ENCODE results near the gene VSTM4. TPM values are rescaled to one million over a fixed set of nuclear protein-coding genes. Genes with fewer than 3 reads are reported as not detected.

VSTM4 gene
- total RNA-seq, 2 donors from 2014 or later: 0.25 TPM; not detected in 1

DNA sequence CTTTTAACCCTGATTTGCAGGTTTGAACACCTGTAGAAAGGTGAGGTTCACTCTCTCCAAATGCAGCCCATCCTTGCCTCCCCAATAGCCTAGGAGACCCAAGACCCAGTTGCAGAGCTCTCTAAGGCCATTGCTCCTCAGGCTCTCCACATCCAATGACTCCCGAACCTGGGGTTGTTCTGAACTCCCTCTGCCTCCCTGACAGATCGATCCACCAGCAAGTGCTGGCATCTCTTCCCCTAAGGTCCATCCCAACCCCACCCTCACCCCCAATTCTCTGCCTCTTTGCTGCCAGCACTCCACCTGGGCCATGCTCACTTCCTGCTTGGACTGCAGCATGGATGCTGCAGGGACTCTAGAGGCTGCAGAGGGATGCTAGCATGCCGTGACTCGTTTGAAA, 37.8 kb upstream of the VSTM4 start:
- no peak for DNase-seq
- peak in 1 of 2 donors; percentile 5 for ATAC-seq (replicated peaks in 1 of 2)
- Mint-ChIP-seq H3K9me3 (peaks cover 3 to 4% of the 10 kb centered on the region in 2 donors), H3K27ac (no peak overlapping the region), H3K36me3 (ENCODE audit: insufficient read depth in 2 of 2) (peaks cover 3 to 5% of the 10 kb centered on the region in 2 donors), H3K4me1 (ENCODE audit: low read depth) (peaks cover 9% of the 10 kb centered on the region), H3K27me3 (ENCODE audit: low read depth) (peaks cover 47% of the 10 kb centered on the region), H3K4me3 (no peak overlapping the region)

DNA sequence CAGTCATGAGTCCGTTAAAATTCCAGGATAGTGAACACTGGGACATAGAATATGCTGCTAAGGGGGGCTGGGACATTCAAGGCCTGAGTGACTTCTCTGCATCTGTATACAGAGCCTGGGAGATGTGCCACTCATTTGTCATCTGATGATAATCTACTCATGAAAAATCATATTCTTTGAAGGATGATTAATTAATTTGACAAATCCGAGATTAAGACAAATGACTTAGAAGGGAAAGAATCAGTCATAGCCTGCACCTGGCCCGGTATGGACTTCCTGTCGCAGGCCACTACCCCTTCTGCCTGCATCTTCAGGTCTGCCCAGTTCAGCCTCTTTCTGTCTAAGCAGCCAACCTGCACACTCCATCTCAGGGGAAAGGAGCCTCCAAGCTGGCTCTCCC, 37.3 kb upstream of the VSTM4 start:
- ATAC-seq (replicated peaks in 1 of 2) (peak in 1 of 2 donors; percentile 49), DNase-seq (no peak)
- H3K36me3 Mint-ChIP-seq (ENCODE audit: insufficient read depth in 2 of 2): peaks cover 4 to 6% of the 10 kb centered on the region in 2 donors
- H3K27me3 Mint-ChIP-seq (ENCODE audit: low read depth): peaks cover 48% of the 10 kb centered on the region
- no peak overlapping the region for H3K4me3 Mint-ChIP-seq
- peaks cover 9% of the 10 kb centered on the region for H3K4me1 Mint-ChIP-seq (ENCODE audit: low read depth)
- H3K9me3 Mint-ChIP-seq: peaks cover 4% of the 10 kb centered on the region in 2 donors
- no peak overlapping the region for H3K27ac Mint-ChIP-seq

GRCh38 chr10:49152037-49152436, 36.7 kb upstream of the VSTM4 start:
- no peak for ATAC-seq (replicated peaks in 1 of 2)
- H3K9me3 Mint-ChIP-seq: peaks cover 4% of the 10 kb centered on the region in 2 donors
- no peak overlapping the region for H3K4me3 Mint-ChIP-seq
- H3K4me1 Mint-ChIP-seq (ENCODE audit: low read depth): peaks cover 6% of the 10 kb centered on the region
- H3K27ac Mint-ChIP-seq: no peak overlapping the region
- DNase-seq: no peak
- H3K27me3 Mint-ChIP-seq (ENCODE audit: low read depth): peaks cover 43% of the 10 kb centered on the region
- peaks cover 4 to 6% of the 10 kb centered on the region in 2 donors for H3K36me3 Mint-ChIP-seq (ENCODE audit: insufficient read depth in 2 of 2)

DNA sequence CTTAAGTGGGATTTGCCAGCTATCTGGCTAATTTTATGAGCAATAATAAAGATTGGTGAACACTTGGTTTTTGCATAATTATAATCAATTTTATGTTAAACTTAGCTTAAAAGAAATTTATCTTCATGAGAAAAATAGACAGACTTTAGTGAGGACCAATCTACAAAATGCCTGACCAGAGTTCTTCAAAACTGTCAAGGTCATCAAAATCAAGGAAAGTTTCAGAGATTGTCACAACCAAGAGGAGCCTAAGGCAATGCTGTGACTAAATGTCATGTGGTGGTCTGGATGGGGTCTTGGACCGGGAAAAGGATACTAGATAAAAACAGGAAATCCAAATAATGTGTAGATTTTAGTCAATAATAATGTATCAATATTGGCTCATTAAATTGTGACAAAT, 36.2 kb upstream of the VSTM4 start:
- ATAC-seq (replicated peaks in 1 of 2): no peak
- no peak overlapping the region for H3K27ac Mint-ChIP-seq
- H3K4me1 Mint-ChIP-seq (ENCODE audit: low read depth): peaks cover under 1% of the 10 kb centered on the region
- no peak overlapping the region for H3K4me3 Mint-ChIP-seq
- H3K27me3 Mint-ChIP-seq (ENCODE audit: low read depth): peaks cover 38% of the 10 kb centered on the region
- no peak for DNase-seq
- peaks cover 4 to 5% of the 10 kb centered on the region in 2 donors for H3K36me3 Mint-ChIP-seq (ENCODE audit: insufficient read depth in 2 of 2)
- peaks cover 4% of the 10 kb centered on the region in 2 donors for H3K9me3 Mint-ChIP-seq

- no peaks in the 10 kb centered on the region for H3K4me1 Mint-ChIP-seq (ENCODE audit: low read depth)
- DNase-seq (no peak), ATAC-seq (replicated peaks in 1 of 2) (no peak)
- no peak overlapping the region for H3K4me3 Mint-ChIP-seq
- peaks cover 34% of the 10 kb centered on the region for H3K27me3 Mint-ChIP-seq (ENCODE audit: low read depth)
- peaks cover 4% of the 10 kb centered on the region in 2 donors for H3K36me3 Mint-ChIP-seq (ENCODE audit: insufficient read depth in 2 of 2)
- H3K9me3 Mint-ChIP-seq: peaks cover 4% of the 10 kb centered on the region in 2 donors
- no peak overlapping the region for H3K27ac Mint-ChIP-seq
These were observed 35.7 kb upstream of the VSTM4 start for GRCh38 chr10:49151025-49151445.

- H3K9me3 Mint-ChIP-seq: peaks cover 4% of the 10 kb centered on the region in 2 donors
- no peak for ATAC-seq (replicated peaks in 1 of 2)
These were observed 35.1 kb upstream of the VSTM4 start for GRCh38 chr10:49150426-49150825.

DNA sequence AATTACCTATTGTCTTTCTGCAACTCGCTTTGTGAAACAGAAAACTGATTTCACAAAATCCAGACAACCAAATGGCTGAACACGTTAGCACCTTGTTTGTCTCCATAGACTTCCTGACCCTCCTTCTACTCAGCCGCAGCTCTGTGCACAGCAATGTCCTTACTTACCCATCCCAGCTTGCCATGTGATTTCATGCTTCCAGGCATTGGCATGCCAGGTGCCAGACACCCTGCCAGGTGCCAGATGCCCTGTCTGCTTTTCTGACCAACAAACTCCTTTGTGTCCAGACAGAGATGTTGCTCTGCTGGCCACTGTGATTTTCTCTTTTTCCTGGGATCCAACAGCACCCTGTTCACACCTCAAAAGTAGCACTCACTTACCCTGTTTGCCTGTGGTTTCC, 34.6 kb upstream of the VSTM4 start:
- Mint-ChIP-seq H3K27me3 (ENCODE audit: low read depth) (peaks cover 34% of the 10 kb centered on the region), H3K9me3 (peaks cover 4% of the 10 kb centered on the region in 2 donors), H3K36me3 (ENCODE audit: insufficient read depth in 2 of 2) (peaks cover 4% of the 10 kb centered on the region in 2 donors), H3K27ac (no peak overlapping the region), H3K4me1 (ENCODE audit: low read depth) (no peaks in the 10 kb centered on the region), H3K4me3 (no peak overlapping the region)
- DNase-seq (no peak), ATAC-seq (replicated peaks in 1 of 2) (no peak)

More at GRCh38 chr10:49150426-49150825, 35.1 kb upstream of the VSTM4 start:
- H3K27ac Mint-ChIP-seq: no peak overlapping the region
- no peaks in the 10 kb centered on the region for H3K4me1 Mint-ChIP-seq (ENCODE audit: low read depth)
- peaks cover 34% of the 10 kb centered on the region for H3K27me3 Mint-ChIP-seq (ENCODE audit: low read depth)
- H3K36me3 Mint-ChIP-seq (ENCODE audit: insufficient read depth in 2 of 2): peaks cover 4% of the 10 kb centered on the region in 2 donors
- H3K4me3 Mint-ChIP-seq: no peak overlapping the region
- DNase-seq: no peak

DNA sequence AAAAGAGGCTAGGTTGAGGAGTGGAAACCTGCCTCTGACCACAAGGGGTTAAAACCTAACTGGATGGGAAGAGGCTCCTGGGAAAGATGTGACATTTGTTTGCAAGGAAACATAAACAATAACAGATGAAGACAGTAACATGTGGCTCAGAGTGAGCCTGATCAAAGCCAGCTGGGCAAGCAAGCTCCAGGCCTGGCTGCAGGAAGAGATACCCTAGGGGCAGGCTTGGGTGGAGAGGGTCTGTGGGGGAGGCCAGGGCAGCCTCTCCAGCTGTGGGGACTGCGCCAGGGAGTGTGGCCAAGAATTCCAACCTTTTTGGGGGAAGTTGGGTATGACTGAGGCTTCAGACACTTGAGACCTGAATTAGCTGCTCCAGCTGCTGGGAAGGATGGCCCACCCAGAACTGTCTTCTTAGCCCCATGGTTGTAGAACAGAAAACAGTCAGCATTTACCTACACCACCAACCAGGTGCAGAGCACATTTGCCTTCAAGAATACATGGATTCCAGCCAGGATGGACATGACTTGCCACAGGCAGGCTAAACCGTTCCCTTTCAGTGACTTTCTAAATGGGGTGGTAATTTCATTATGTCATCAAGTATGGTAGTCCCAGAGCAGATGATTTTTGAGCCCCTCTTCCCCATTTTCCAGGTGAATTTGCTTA, 28.9 kb upstream of the VSTM4 start:
- no peak for ATAC-seq (replicated peaks in 1 of 2)
- H3K27me3 Mint-ChIP-seq (ENCODE audit: low read depth): peaks cover 10% of the 10 kb centered on the region

DNA sequence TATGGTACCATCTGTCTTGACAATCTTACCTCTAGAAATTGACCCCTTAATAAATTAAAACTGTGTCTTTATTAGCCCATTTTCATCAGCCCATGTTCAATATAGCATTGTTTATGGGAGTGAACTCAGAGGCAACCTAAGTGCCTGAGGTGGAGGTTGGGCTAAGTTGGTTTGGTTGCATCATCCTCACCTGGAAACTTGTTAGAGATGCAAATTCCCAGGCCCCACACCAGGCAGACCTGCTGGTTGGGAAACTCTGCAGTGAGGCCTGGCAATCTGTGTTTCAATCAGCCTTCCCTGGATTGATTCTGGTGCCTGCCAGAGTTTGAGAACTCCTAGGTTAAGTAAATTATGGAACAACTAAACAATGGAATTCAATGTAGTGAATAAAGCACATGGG, 27.9 kb upstream of the VSTM4 start:
- H3K4me3 Mint-ChIP-seq: no peak overlapping the region
- H3K9me3 Mint-ChIP-seq: peaks cover 2% of the 10 kb centered on the region in 2 donors
- H3K27me3 Mint-ChIP-seq (ENCODE audit: low read depth): peaks cover 7% of the 10 kb centered on the region
- no peaks in the 10 kb centered on the region for H3K4me1 Mint-ChIP-seq (ENCODE audit: low read depth)
- H3K27ac Mint-ChIP-seq: no peak overlapping the region
- no peak for ATAC-seq (replicated peaks in 1 of 2)
- peaks cover 2% of the 10 kb centered on the region in 2 donors for H3K36me3 Mint-ChIP-seq (ENCODE audit: insufficient read depth in 2 of 2)
- DNase-seq: no peak

More for the DNA sequence above, 28.9 kb upstream of the VSTM4 start:
- H3K4me3 Mint-ChIP-seq: no peak overlapping the region
- peaks cover 4% of the 10 kb centered on the region in 2 donors for H3K36me3 Mint-ChIP-seq (ENCODE audit: insufficient read depth in 2 of 2)
- H3K27ac Mint-ChIP-seq: no peak overlapping the region
- no peak for DNase-seq
- no peaks in the 10 kb centered on the region for H3K4me1 Mint-ChIP-seq (ENCODE audit: low read depth)
- peaks cover 4% of the 10 kb centered on the region in 2 donors for H3K9me3 Mint-ChIP-seq

DNA sequence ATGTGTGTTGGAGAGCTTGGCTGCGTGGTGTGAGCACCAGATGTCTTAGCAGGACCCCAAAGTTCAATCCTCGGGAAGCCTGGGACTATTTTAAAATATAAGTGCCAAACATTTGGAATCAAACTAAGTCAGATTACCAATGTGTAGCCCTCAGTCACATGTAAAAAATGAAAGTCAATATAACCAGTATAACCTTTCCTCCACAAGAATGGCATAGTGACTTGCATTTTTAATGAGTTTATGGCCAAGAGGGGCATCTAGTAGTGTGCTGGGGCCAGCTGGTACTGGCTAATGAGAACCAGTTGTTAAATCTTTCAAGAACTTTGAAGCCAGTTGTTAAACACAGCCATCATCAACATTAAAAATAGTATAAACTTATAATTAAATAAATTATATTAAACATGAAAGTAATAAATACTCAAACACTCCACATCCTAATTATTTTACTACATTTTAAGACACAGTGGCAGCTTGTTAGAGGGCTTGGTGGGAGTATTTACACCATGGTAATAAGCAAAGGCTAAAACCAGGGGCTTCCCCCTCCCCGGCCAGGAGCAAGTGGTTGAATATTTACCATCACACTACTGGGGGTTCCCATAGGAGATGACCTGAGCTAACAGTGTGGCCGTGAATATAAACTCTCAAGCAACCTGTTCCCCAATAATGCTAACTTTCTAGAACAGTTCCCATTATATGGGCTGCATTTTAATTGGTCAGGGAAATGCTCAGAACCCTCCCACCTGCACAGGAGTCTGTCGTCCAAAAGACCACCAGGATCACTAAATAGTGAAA, 26.4 kb upstream of the VSTM4 start:
- no peaks in the 10 kb centered on the region for H3K36me3 Mint-ChIP-seq (ENCODE audit: insufficient read depth in 2 of 2)
- no peak overlapping the region for H3K4me3 Mint-ChIP-seq
- H3K27me3 Mint-ChIP-seq (ENCODE audit: low read depth): peaks cover 8% of the 10 kb centered on the region
- DNase-seq (no peak), ATAC-seq (replicated peaks in 1 of 2) (no peak)
- no peak overlapping the region for H3K27ac Mint-ChIP-seq
- H3K4me1 Mint-ChIP-seq (ENCODE audit: low read depth): no peaks in the 10 kb centered on the region
- H3K9me3 Mint-ChIP-seq: no peaks in the 10 kb centered on the region

DNA sequence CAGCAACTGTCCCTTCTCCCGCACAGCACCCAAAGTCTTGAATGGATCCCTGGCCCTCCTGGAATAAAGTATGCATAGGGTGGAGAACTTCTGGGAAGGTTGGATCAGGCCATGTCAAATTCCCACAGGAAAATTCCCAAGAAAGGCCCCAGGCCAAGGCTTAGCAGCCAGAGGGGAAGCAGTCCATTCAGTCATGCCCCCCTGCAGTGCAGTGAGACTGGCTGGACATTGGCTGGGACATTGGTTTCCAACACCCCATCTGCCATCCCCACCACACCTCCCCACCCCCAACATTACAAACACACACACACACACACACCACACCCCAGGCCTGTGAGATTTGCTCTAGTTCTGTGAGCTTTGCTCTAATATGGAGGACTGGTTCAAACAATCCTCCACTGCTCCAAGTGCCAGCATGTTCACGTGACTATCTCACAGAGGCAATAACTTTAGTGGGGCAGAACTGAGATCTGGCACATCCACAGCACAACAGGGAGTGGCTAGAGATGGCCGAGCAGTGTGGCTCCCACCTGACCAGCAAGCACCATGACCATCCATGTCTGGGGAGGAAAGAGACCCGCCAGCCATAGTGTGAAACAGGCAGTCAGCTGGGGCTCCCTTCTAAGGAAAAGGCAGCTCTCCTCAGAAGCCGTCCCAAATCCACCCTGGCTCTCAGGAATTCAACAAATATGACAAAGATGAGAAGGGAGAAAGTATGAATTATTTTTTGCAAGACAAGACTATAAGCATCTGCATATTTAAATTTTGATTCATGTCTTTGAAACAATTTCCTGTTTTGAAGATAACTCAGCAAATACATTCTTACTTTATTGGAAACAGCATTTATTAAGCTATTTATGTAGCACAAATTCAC, 25.2 kb upstream of the VSTM4 start:
- DNase-seq: no peak
- Mint-ChIP-seq H3K4me3 (no peak overlapping the region), H3K27ac (no peak overlapping the region), H3K27me3 (ENCODE audit: low read depth) (peaks cover 19% of the 10 kb centered on the region), H3K4me1 (ENCODE audit: low read depth) (no peaks in the 10 kb centered on the region), H3K36me3 (ENCODE audit: insufficient read depth in 2 of 2) (no peaks in the 10 kb centered on the region), H3K9me3 (peaks cover 0 to 2% of the 10 kb centered on the region in 2 donors)
- no peak for ATAC-seq (replicated peaks in 1 of 2)

DNA sequence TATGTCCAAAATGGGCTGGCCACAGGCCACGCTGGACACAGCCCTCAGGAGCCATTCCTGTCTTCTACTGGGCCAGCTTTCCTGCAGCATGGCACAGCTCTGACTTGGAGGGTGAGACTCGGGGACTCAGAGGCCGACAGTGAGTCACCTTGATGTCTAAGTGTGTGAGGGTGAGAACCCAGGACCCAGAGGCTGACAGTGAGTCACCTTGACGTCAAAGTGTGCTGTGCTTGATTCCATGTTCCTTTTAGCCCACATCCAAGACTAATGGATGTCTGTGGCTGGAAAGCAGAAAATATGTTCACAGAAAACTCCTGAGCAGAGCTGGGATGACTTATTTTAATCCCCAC, 24.5 kb upstream of the VSTM4 start:
- Mint-ChIP-seq H3K9me3 (peaks cover 0 to 3% of the 10 kb centered on the region in 2 donors), H3K27me3 (ENCODE audit: low read depth) (peaks cover 26% of the 10 kb centered on the region), H3K27ac (no peak overlapping the region), H3K4me3 (no peak overlapping the region), H3K36me3 (ENCODE audit: insufficient read depth in 2 of 2) (no peaks in the 10 kb centered on the region), H3K4me1 (ENCODE audit: low read depth) (no peaks in the 10 kb centered on the region)
- ATAC-seq (replicated peaks in 1 of 2): peak in 1 of 2 donors; percentile 79
- peak in 1 of 2 donors; percentile 5 for DNase-seq

Measured in activated T-cell treated with anti-CD3 and anti-CD28 coated beads, Interleukin-2, amount 50 U/mL, for 72 hours (primary cell).